HG03159 (cell line): ENCODE results near the gene ZNF784.
A peak's percentile ranks its signal among the peaks of the same experiment; 100 is the strongest.

Experiments
- ATAC-seq: cut with Tn5 transposase; IDR thresholded peaks from one replicate; pipeline ENCODE4 v1.9.1; 2021; ENCODE audit warnings: mild to moderate bottlenecking, moderate library complexity; ENCODE audit not compliant: unreplicated experiment

ZNF784 gene

DNA sequence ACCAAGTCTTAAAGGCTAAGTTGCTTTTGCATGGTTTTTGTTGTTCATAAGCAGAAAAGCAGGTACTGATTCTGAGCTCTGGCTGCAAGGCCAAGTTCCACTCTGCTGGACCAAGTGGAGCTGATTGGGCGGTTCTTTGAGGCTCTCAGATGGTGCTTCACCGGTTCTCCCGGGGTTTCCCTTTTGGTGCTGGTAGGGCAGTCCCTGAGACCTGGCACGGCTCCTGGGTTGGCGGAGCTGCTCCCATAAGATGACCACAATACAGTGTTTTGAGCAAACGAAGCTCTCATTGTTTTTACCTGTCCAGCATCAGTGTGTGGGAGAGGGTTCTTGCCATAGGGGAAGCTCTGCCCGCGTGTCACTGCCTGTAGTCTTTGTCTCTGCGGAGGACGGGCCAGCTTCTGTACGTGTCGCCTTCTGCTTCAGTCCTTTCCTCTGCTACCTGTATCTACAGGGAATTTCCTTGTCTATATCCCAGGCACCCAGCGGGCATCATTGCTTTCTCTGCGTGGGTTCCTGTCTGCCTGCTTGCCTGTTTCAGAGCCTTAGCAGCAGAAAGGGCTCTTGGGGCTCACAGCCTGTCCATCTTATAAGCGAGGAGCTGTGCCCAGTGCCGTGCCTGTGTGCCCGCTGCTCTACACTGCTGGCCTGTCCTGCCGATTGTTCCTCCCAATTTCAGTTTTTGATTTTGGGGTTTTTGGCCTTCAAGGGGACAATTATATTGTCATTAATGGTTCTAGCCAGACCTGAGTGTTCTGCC is 32.8 kb upstream of the ZNF784 start:
- ATAC-seq: no peak

DNA sequence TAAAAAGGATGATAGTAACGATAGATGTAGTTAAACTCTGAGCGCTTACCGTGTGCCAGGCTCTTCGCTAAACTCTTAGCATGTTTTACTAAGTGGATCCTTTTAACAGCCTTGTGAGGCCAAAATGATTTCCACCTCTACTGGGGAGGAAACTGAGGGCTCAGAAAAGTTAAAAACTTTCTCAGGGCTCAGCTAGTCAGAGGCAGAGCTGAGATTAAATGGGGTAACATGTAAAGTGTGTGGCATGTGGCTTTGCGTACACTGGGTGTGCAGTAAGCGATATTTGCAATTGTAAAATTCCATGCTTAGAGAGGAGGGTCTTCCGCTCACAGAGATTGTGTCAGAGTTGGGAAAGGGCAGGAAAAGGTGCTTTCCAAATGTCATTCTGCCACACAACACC is 32.2 kb upstream of the ZNF784 start:
- no peak for ATAC-seq

GRCh38 chr19:55655648-55656040 is 31.3 kb upstream of the ZNF784 start:
- ATAC-seq: no peak

- peak; percentile 38 for ATAC-seq
Measured at GRCh38 chr19:55654868-55655647, 30.7 kb upstream of the ZNF784 start, which contains the start of gene U2AF2. Gene U2AF2, plus strand, starts transcription at chr19:55655035. Its CDS starts 70 bp downstream, at chr19:55655105.

DNA sequence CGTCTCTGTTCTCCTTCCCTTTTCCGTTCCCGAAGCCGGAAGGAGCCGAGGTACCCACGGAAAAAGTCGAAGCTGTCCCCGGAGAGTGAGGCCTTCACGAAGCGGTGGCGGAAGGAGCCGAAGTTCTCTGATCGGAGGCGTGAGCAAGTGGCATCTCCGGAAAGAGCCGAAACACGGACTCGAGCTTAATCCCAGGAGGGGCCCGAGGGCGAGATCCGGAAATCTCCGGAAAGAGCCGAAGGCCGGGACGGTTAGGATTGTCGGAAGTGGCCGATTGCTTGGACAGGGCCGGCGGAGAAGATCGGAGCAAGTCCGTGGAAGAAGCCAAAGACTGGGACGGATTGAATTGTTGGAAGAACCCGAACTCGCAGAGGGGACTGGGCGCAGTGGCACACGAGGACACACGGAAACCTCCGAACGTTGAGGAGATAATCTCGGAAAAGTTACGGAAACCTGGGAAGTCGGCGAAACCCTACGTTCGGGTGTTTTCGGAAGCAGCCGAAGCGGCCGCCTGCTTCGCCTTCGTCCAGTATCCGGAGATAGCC is 30.0 kb upstream of the ZNF784 start:
- ATAC-seq: peak; percentile 64

GRCh38 chr19:55653651-55654322 is 29.4 kb upstream of the ZNF784 start:
- ATAC-seq: peak; percentile 38

GRCh38 chr19:55652311-55653128 is 28.2 kb upstream of the ZNF784 start:
- no peak for ATAC-seq

GRCh38 chr19:55651236-55651635 is 26.9 kb upstream of the ZNF784 start:
- no peak for ATAC-seq

GRCh38 chr19:55650602-55651230 is 26.4 kb upstream of the ZNF784 start:
- ATAC-seq: no peak

GRCh38 chr19:55650126-55650557 is 25.8 kb upstream of the ZNF784 start:
- no peak for ATAC-seq

GRCh38 chr19:55649268-55650125 is 25.1 kb upstream of the ZNF784 start:
- no peak for ATAC-seq

DNA sequence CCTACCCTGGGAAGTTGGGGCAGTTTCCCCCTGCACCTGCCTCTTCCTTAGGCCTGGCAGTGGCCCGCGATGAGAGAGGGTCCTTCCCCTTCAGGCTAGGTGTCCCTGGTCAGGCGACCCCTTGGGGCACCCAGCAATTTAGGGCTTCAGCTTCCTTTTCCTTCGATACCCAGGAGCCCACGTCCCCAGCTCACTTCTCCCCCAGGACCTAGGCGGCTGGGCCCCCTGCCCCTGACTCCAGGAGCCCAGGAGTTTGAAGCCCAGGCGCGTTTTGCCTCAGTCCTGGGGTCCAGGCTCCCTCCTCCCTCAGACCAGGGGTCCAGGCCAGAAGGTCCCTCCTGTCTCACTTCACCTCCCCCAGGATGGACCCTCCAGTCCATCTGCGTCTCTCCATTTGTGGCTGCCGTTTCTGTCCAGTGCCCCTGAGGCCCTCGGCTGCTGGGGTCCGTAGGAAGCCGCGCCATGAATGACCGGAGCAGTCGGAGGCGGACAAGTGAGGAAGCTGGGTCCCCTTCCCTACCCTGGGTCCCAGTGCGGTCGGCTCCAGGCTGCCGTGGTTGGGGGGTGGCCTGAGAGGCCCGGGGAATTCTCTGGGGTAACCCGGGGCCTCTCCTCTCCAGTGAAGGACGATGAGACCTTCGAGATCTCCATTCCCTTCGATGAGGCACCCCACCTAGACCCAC is 24.4 kb upstream of the ZNF784 start:
- no peak for ATAC-seq

DNA sequence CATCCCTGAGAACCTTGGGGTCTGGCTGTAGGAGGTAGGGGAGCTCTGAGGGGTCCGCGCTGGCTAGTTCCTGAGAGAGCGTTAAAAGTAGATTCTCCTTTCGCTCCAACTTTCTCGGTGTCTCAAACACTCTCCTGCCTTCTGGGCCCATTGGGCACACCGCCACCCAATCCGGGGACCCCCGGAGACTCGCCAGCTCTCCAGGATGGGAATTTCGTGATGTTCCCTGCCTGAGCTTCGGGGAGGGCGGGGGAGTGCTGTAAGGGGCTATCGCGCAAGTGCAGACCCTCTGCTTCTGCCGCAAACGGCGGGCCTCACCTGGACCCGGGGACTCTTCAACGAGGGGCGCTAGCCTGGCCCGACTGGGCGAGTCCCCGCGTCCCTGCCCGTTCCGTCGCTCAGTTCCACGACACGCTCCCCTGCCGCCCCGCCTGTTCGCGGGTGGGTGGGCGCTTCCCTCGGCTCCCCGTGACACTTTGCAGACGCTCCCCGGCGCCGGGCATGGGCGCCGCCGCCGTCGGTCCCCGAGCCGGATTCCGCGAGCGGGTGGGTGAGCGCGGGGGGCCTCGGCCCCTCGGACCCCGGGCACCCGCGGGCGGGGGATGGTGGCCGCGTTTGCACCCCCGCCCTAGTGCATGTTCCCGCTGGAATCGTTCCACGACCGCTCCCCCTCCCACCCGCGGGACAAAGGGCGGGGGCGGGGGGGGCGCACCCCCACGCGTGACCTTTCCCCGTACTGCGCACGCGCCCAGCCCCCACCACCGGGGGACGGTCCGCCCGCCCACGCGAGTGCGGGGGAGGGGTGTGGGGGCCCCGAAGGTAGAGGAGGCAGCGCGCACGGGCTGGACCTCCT is 23.6 kb upstream of the ZNF784 start, which contains the start of gene CCDC106:
CCDC106 (plus strand) TSS at position 481 of the 853 bp plus-strand sequence. CDS start 835 bp downstream, outside the sequence.
- no peak for ATAC-seq

GRCh38 chr19:55646889-55647731 is 22.7 kb upstream of the ZNF784 start:
- no peak for ATAC-seq

- ATAC-seq: no peak
Measured at GRCh38 chr19:55645512-55645881, 21.1 kb upstream of the ZNF784 start.

GRCh38 chr19:55644842-55645511 is 20.6 kb upstream of the ZNF784 start:
- ATAC-seq: no peak
